HG03097 (cell line): ENCODE results near the gene FOSL2.

Experiments
- ATAC-seq: cut with Tn5 transposase; IDR thresholded peaks from one replicate; pipeline ENCODE4 v1.9.1; 2021; ENCODE audit not compliant: unreplicated experiment, low FRiP score

Gene FOSL2

GRCh38 chr2:28446531-28446930 lies 53.9 kb downstream of the FOSL2 start:
- ATAC-seq, result no peak

GRCh38 chr2:28447086-28447485 lies 54.4 kb downstream of the FOSL2 start:
- ATAC-seq, result no peak

- ATAC-seq, result no peak
Observed at GRCh38 chr2:28447943-28448792, 55.5 kb downstream of the FOSL2 start.

DNA sequence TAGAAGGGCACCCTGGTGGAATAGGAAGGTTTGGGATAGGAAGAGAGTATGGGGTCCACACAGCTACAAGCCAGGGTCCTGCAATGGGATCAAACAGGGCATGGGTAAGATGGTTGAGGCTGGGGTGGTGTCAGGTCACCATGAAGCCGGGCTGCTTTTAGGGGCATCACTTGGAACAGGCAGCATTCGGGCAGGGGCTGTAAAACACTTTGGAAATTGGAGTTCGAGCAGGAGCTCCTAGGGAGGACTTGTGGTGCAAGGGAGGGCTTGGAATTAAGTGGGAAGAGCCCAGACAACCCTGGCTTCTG lies 56.1 kb downstream of the FOSL2 start:
- ATAC-seq, result no peak

DNA sequence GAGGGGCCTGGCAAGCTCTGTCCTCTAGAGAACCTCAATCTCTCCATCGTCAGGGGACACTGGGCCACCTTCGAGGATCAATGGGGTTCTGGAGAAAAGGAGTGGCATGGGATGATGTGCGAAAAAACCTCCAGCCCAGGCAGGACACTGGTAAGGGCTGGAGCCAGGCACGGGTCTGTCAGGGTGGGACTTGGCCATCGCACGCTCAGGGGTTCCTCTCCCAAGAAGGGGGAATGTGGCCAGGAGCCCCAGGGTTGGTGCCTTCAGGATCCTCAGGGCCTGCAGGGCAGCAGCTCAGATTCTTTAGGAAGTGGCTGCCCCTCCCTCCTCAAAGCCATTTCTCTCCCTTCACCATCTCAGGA lies 56.4 kb downstream of the FOSL2 start:
- ATAC-seq, result no peak

DNA sequence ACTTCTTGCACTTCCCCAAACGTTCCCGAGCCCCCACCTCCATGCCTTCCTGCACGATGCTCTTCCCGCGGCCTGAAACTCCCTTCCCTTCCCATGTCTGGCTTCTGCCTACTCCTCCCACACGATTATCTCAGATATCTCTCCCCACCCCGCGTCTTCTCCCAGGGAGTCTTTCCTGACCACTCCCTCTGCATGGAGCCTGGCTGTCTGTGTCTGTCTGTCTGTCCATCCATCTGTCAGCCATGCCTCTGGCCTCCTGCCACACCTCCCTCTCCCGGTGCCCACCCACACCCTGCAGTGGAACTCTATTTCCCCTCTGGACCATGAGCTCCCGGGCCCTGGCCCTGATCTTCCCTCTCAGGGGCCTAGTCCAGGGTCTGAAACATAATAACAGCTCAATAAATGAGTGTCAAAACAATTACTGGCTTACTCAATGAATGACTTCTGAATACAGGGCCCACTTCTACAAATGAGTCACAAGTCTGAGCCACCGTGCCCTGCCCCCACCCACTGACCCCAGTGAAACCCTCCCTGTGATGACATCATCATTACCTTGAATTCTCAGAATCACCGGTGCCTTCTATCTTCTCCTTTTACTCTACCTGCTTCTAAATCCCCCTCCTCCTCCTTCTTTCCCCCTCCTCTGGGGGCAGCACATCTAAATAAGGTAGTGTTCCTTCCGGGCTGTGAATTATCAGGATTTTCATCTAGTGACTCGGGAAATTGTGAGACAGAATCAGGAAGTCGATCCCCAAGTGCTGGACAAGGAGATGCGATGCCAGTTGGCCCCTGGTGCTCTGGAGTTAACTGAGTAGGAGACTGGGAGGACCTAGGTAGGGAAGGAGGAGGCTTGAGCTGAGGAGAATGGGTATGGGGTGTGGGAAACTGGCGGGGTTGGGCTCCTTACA lies 57.1 kb downstream of the FOSL2 start:
- ATAC-seq, result no peak

GRCh38 chr2:28450901-28451565 lies 58.4 kb downstream of the FOSL2 start:
- no peak for ATAC-seq

- ATAC-seq, result no peak
Observed at GRCh38 chr2:28451793-28452533, 59.3 kb downstream of the FOSL2 start.

GRCh38 chr2:28452534-28453081 lies 60.0 kb downstream of the FOSL2 start:
- no peak for ATAC-seq

DNA sequence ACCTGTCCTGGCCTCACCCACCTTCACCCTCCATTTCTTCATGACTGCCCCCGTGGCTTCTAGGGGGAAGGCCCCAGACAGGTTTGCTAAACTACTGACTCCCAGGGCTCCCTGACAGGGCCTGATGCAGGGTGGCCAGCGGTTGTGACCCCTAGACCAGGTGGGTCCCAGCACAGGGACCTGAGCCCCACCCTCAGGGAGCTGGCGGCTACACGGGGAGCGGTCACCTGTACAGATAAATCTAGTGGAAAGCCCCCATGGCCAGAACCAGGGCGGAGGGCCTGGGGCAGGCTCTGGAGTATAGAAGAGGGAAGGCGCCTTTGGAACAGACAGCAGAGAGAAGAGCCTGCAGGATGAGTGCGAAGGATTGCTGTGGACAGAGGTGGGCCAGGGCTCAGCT lies 60.7 kb downstream of the FOSL2 start:
- no peak for ATAC-seq

- ATAC-seq, result no peak
Observed at GRCh38 chr2:28454016-28454930, 61.6 kb downstream of the FOSL2 start.

DNA sequence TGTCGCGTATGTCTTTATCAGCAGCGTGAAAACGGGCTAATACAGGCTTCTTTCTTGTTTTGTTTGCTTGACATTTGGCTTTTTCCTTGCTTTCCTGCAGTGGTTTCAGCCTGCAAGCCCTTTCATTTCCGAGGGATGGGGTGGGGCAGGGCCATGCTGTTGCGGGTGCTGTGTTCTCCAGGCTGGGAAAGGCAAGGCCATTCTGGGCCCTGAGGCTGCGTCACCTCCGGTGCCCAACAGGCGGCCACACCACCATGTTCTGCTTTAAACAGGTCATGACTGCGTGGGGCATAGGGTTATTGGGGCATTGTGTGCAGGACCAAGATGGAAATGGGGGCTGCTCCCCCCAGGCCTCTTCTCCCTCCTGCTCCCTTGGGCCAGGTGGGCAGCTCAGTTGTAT lies 64.6 kb downstream of the FOSL2 start:
- no peak for ATAC-seq

- no peak for ATAC-seq
Observed at GRCh38 chr2:28461056-28461455, 68.4 kb downstream of the FOSL2 start.

DNA sequence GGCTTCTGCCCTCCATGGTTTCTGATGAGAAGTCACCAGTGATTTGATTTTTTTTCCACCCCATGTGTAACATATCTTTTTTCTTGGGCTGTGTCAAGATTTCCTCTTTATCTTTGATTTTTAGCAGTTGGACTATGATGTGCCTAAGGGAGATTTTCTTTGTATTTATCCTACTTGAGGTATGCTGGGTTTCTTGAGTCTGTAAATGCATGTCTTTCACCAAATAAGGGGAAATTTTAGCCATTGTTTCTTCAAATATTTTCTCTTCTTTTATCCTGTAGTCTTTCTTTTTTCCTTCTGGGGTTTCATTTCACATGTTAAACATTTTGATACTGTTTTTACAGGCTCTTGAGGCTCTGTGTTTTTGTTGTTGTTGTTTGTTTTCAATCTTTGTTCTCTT lies 69.5 kb downstream of the FOSL2 start:
- no peak for ATAC-seq

- ATAC-seq, result no peak
Observed at GRCh38 chr2:28463211-28463816, 70.7 kb downstream of the FOSL2 start.

GRCh38 chr2:28463893-28464292 lies 71.2 kb downstream of the FOSL2 start:
- no peak for ATAC-seq

- no peak for ATAC-seq
Observed at GRCh38 chr2:28465148-28465885, 72.7 kb downstream of the FOSL2 start.
